ENCODE results near the gene C1QTNF7.

Gene C1QTNF7

DNA sequence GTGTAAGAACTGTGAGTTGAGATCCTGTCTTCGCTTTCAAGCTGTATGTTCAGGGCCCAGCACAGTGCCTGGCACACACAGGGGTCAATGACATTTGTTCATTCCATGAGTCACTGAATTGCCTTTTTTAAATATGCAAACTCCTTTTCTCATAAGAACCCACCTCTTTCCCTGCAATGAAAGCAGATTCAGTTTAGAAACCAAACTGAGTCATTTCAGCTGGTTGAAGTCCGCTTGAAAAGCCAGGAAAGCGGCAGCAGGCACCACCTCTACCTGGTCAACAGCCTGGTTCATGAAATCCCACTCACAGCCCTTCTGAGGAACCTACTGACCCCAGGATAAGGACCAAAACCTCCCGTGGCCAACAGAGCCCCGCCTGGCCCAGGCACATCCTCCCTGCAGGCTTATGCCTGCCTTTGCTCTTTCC is 4.5 kb upstream of the C1QTNF7 start:
- TF ChIP-seq FOXP2 (optimal IDR thresholded peaks at IDR 0.05; ENCODE audit: borderline replicate concordance, extremely low read depth, extremely low read length, insufficient read depth) = no peak
- TF ChIP-seq, protein P1, sequence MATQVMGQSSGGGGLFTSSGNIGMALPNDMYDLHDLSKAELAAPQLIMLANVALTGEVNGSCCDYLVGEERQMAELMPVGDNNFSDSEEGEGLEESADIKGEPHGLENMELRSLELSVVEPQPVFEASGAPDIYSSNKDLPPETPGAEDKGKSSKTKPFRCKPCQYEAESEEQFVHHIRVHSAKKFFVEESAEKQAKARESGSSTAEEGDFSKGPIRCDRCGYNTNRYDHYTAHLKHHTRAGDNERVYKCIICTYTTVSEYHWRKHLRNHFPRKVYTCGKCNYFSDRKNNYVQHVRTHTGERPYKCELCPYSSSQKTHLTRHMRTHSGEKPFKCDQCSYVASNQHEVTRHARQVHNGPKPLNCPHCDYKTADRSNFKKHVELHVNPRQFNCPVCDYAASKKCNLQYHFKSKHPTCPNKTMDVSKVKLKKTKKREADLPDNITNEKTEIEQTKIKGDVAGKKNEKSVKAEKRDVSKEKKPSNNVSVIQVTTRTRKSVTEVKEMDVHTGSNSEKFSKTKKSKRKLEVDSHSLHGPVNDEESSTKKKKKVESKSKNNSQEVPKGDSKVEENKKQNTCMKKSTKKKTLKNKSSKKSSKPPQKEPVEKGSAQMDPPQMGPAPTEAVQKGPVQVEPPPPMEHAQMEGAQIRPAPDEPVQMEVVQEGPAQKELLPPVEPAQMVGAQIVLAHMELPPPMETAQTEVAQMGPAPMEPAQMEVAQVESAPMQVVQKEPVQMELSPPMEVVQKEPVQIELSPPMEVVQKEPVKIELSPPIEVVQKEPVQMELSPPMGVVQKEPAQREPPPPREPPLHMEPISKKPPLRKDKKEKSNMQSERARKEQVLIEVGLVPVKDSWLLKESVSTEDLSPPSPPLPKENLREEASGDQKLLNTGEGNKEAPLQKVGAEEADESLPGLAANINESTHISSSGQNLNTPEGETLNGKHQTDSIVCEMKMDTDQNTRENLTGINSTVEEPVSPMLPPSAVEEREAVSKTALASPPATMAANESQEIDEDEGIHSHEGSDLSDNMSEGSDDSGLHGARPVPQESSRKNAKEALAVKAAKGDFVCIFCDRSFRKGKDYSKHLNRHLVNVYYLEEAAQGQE (IDR thresholded peaks at IDR 0.05; ENCODE audit: insufficient read depth in 1 of 2, low read depth in 2 of 2, low read length in 2 of 2) = no peak
- no peak for TF ChIP-seq POLR2AphosphoS5 (IDR thresholded peaks at IDR 0.05; ENCODE audit: low read depth, low read length)
- no peak for TF ChIP-seq SIN3A (IDR thresholded peaks at IDR 0.05; ENCODE audit: borderline replicate concordance, insufficient read depth, low read length)
- no peak for TF ChIP-seq TAF1 (IDR thresholded peaks at IDR 0.05; ENCODE audit: borderline replicate concordance, insufficient read depth, low read length)

DNA sequence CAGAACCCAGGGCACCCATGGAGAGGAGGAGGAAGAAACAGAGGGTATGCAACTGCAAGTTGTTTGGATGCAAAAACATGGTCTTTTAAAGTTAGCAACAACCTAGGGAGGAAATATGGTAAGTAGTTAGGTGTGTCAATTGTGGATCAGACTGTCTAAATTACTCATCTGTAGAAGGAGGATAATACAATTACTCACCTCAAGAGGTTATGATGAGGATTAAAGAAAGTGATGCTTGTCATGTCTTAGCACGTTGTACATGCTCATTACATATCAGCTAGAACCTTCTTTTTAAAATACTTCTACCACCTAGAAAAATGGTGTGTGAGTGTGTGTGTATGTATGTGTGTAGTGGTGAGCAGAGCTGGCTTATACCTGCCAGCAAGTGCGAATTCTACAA is 2.3 kb upstream of the C1QTNF7 start:
- TF ChIP-seq FOXP2 (optimal IDR thresholded peaks at IDR 0.05; ENCODE audit: borderline replicate concordance, extremely low read depth, extremely low read length, insufficient read depth) = no peak

DNA sequence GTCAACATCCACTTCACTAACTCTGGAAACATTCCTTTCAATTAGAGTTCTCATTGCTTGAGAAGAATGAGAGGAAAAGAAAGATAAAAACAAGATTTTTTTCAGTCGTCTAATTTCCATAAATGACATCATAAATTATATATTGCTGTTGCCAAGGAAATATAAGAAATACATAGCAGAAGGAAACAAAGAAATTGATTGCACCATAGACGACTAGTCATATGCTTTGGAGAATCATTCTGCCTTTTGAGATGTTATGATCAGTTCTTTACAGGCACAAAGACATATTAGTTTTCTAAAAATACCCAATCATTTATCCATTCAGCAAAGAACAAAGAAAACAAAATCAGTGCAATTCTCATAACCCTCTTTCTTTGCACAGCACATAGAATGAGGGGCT is 672 bp upstream of the C1QTNF7 start:
- TF ChIP-seq SIN3A (IDR thresholded peaks at IDR 0.05; ENCODE audit: borderline replicate concordance, insufficient read depth, low read length) (no peak), FOXP2 (optimal IDR thresholded peaks at IDR 0.05; ENCODE audit: borderline replicate concordance, extremely low read depth, extremely low read length, insufficient read depth) (no peak), TAF1 (IDR thresholded peaks at IDR 0.05; ENCODE audit: borderline replicate concordance, insufficient read depth, low read length) (no peak), POLR2AphosphoS5 (IDR thresholded peaks at IDR 0.05; ENCODE audit: low read depth, low read length) (no peak)
- TF ChIP-seq, protein P1 (IDR thresholded peaks at IDR 0.05; ENCODE audit: insufficient read depth in 1 of 2, low read depth in 2 of 2, low read length in 2 of 2) = no peak

DNA sequence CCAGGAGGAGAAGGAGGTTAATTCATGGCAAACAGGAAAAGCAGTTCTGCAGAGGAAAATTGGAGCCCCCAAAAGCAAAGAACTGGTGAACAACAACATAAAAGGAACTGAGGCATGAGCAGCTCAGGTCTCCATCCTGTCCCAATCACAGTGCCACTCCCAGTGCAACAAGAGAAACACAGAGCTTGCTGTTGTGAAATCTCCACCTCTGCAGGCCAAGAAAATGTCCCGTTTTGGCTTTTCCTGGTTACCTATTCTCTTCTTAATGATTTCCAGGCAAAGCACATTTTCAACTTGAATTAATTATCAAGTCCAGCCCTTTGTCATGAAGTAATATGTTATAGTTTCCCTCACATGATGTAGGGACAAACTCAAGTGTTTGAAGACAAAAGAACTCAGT is 778 bp downstream of the C1QTNF7 start:
- no peak for TF ChIP-seq POLR2AphosphoS5 (IDR thresholded peaks at IDR 0.05; ENCODE audit: low read depth, low read length)
- TF ChIP-seq, protein P1 (IDR thresholded peaks at IDR 0.05; ENCODE audit: insufficient read depth in 1 of 2, low read depth in 2 of 2, low read length in 2 of 2) = no peak

DNA sequence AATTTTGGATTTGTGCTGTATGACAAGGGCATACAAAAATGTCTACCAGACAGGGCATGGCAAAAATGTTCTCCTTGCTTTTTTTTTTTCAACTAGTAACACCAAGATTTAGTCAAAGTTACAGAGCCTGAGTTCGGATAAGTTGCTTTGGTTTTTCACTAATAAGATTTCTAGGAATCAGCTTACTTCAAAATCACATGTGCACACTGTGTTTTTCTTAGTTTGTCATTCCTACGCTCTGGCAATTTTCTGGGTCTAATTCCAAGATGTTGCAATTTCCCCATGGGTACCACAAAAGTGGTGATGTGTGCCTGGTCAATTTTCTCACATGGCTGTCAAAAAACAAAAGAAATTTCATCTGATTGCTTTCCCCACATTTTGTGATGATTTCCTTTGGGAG is 6.3 kb downstream of the C1QTNF7 start:
- TF ChIP-seq, protein P1 (IDR thresholded peaks at IDR 0.05; ENCODE audit: insufficient read depth in 1 of 2, low read depth in 2 of 2, low read length in 2 of 2) = no peak
- TF ChIP-seq POLR2AphosphoS5 (IDR thresholded peaks at IDR 0.05; ENCODE audit: low read depth, low read length) (no peak), FOXP2 (optimal IDR thresholded peaks at IDR 0.05; ENCODE audit: borderline replicate concordance, extremely low read depth, extremely low read length, insufficient read depth) (no peak), SIN3A (IDR thresholded peaks at IDR 0.05; ENCODE audit: borderline replicate concordance, insufficient read depth, low read length) (no peak), TAF1 (IDR thresholded peaks at IDR 0.05; ENCODE audit: borderline replicate concordance, insufficient read depth, low read length) (no peak)
